H54 (cell line): ENCODE data around the gene JOSD2.

Experiments used
- DNase-seq: peaks from one replicate; pipeline ENCODE4 v3.0.0; 2011; ENCODE audit warnings: low spot score, mixed read lengths; ENCODE audit not compliant: insufficient read length
- FAIRE-seq: peaks from 3 replicates; lab custom pipeline; 2011; peaks lifted over from hg19 to GRCh38; lab: Jason Lieb, UNC
- POLR2A ChIP-seq: IDR thresholded peaks from 2 replicates; pipeline ENCODE4 v1.6.1; 2011; ENCODE audit warnings: low read depth, mild to moderate bottlenecking, low read length

The JOSD2 gene

GRCh38 chr19:50459638-50460037, 51.4 kb downstream of the JOSD2 start:
- no peak for FAIRE-seq
- no peak for DNase-seq
- TF ChIP-seq POLR2A: no peak

GRCh38 chr19:50459067-50459456, 51.9 kb downstream of the JOSD2 start:
- DNase-seq (no peak), FAIRE-seq (no peak)
- no peak for TF ChIP-seq POLR2A

DNA sequence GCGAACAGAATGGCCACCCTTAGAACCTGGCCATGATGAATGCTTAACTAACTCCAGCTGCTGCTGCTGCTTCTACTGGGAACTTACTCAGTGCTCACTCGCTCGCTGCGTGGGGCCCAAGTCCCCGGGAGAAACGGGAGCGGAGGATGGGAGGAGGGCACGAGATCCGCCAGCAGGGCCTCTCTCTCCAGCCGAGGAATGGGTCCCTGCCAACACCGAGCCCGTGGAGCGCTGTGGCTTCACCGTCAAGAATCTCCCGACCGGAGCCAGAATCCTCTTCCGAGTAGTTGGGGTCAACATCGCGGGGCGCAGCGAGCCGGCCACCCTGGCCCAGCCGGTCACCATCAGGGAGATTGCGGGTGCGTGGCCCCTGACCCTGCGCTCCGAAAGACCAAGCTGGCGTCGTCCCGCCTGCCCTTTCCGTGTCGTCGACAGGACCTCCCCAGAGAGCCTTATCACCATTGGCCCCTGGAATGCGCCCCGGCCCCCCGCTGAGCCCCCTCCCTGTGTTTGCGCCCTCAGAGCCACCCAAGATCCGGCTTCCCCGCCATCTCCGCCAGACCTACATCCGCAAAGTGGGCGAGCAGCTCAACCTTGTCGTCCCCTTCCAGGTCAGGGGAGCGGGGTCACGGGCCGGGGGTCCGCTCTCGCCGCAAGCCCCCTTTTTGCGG, 52.5 kb downstream of the JOSD2 start:
- FAIRE-seq: no peak
- no peak for DNase-seq
- TF ChIP-seq POLR2A: no peak

DNA sequence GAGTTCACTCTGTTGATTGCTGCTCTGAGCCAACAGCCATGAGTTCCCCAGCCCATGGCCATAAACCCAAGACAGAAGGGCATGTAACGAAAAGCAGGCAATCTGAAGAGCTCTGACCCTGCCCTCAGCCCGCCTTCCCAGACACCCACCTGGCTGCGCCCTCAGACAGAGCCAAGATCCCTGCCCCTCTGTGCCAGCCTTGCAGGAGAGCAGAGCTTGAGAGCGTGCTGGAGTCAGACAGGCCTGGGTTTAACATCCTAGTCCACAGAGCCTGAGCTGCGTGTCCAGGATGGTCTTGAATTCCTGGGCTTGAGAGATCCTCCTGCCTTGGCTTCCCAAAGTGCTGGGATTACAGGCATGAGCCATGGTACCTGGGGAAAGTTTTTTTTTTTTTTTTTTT, 53.7 kb downstream of the JOSD2 start:
- DNase-seq (no peak), FAIRE-seq (no peak)
- TF ChIP-seq POLR2A: no peak
